ENCODE measurements around the gene LARGE1.
A peak's percentile ranks its signal among the peaks of the same experiment; 100 is the strongest.

Gene LARGE1

DNA sequence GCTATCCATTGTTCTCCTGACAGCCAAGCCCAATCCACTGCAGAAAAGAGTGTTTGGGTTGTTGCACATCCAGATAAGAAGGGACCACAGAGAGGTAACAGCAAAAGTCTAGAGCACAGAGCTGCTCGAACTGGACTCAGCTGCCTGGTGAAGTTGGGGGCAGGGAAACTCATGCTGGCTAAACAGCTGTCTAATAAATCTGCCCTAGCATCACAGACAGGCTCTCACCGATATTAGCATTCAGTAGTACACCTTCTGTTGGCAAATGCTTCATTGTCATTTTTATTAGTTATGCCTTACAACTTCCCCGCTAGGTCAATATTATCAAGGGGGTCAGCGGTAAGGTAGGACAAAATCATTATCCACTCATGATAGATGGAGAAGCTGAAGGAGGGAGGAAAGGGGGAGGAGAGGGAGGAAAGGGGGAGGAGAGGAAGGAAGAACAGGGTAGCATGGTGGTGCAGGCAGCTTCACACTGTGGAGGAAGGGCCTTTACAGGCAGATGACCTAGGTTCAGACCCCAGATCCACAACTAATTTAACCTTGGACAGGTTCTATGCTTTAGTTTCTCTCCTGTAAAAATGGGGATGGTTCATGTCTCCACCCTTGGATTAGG, 102.7 kb downstream of the LARGE1 start:
- DNase-seq = no peak

GRCh38 chr22:33812360-33812977, 107.8 kb downstream of the LARGE1 start:
- DNase-seq = no peak

- DNase-seq = peak; percentile 23
Measured at GRCh38 chr22:33811686-33812085, 108.6 kb downstream of the LARGE1 start.

DNA sequence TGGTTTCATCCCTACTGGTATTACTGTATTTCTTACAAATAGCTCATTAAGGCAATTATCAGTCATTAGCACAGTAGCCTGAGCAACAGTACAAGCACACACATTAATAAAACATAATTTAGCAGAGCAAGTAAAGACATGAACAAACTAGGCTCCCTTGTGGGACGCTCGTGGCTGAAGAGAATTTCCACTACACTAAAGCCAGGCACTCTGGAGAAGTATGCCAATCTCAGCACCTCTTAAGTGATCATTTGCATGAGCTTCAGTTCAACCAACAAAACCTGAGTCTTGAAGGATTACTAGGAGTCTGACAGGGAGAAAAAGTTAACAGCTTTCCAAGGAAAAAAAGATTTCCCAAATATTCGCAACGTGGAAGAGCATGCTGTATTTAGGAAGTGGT, 109.1 kb downstream of the LARGE1 start:
- DNase-seq = no peak

GRCh38 chr22:33807470-33807869, 112.8 kb downstream of the LARGE1 start:
- DNase-seq = peak; percentile 54

GRCh38 chr22:33806191-33806590, 114.1 kb downstream of the LARGE1 start:
- no peak for DNase-seq

DNA sequence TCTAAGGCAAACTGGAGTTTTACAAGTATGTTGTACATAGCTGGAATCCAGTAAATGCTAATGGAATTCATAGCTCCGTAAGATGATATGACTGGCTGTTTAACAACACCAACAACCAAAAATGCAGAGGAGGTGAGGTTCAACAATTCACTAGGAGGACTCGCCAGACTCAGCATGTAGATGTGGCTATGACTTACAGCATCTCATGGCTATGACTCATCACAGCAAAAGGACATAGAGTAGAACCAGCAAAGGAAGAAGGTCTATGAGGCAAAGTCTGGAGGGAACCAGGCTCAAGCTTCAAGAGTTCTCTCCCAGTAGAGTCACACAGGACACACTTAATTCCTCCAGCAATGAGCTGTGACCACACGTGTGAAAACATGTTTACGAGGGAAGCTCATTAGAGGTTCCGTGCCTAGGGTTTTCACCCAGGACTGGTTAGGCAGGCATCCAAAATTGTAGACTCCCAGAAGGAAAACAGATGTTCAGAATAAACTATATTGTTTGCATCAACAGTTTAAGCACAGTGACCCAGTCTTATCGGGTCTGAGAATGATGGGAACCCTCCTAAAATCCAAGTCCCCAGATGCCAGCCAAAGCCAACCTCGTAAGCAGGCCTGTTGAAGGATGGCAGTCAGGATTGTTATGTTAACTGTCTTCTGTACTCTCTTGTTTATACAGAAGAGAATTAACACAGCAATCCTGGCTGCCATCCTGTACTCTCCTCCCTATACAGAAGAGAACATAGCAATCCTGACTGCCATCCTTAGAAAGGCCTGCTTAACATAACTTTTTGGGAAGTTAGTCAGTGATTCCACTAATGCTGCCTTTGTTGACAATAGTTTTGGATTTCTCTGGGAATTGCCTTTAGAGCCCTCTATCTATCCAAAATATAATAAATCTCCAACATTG, 116.6 kb downstream of the LARGE1 start:
- DNase-seq = peak; percentile 93

GRCh38 chr22:33798401-33798800, 121.9 kb downstream of the LARGE1 start:
- no peak for DNase-seq

GRCh38 chr22:33796494-33796893, 123.8 kb downstream of the LARGE1 start:
- no peak for DNase-seq

DNA sequence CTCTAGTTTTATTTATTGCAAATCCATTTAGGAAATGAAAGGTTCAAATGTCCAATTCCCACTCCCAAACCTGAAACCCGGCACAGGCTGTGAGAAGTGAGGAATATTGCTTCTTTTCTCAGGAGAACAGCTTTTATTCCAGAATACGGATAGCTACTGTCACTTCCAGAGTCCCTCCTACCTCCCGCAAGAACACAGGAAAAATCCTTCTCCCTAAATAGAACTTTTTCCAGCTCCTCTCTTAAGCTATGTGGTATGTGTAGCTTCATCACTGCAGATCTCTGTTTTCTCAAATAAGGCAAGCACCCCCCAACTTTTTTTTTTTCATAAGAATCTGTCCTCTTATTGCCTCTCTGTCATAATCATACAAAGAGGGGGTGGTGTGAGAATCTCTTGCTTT, 126.8 kb downstream of the LARGE1 start:
- no peak for DNase-seq

DNA sequence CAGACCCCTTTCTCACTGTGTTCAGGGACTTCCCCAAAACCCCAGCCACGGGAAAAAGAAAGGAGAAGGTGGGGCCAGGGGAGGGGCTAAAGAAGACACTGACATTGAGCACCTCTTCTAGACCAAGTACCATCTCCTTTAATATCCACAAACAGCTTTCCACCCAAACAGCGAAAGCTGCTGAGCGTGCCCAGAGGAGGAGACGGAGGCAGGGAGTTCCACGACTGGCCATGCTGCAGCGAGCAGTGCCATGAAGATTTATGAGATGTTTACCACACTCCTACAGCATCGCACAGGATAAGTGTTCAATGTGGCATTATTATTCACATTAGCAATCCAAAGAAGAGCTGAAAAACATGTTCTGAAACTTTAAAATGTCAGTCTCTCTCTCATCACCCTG, 127.4 kb downstream of the LARGE1 start:
- DNase-seq = no peak

DNA sequence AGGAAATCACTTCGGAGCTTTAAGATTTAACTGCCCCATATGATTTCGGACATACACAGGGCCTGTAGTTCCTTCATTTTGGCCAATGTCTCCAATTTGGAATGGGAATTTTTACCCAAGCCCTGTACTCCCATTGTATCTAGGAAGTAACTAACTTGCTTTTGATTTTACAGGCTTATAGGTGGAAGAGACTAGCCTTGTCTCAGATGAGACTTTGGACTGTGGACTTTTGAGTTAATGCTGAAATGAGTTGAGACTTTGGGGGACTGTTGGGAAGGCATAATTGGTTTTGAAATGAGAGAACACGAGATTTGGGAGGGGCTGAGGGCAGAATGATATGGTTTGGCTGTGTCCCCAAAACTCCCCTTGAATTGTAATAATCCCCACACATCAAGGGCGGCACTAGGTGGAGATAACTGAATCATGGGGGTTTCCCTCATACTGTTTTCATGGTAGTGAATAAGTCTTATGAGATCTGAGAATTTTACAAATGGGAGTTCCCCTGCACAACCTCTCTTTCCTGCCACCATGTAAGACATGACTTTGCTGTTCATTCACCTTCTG, 130.5 kb downstream of the LARGE1 start:
- DNase-seq = no peak

- no peak for DNase-seq
Measured at GRCh38 chr22:33788927-33789326, 131.3 kb downstream of the LARGE1 start.

DNA sequence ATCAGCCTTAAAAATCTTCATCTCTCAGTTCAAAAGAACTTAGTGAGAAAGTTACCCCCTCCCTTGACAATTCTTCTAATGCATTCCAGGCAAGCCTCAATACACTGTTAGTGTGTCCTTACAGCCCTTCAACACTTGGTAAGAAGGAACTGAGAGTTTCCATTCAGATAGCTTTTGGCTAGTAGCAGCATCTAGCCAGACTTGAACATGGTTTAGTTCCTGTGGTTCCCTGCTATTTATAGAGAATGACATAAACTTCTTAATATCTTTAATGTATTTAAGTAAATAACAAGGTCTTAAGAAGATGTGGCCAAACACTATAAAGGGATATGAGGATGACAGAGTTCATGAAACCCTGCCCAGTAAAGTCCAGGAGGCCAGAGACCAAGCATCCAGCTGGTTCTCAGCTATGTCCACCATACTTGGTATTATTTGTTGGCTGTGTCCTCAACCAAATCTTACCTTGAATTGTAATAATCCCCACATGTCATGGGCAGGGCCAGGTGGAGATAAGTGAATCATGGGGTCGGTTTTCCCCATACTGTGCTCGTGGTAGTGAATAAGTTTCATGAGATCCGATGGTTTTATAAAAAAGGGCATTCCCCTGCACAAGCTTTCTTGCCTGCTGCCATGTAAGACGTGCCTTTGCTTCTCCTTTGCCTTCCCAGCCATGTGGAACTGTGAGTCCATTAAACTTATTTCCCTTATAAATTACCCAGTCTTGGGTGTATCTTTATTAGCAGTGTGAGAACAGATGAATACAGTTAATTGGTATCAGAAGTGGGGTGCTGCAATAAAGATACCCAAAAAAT, 132.4 kb downstream of the LARGE1 start:
- DNase-seq = peak; percentile 8

DNA sequence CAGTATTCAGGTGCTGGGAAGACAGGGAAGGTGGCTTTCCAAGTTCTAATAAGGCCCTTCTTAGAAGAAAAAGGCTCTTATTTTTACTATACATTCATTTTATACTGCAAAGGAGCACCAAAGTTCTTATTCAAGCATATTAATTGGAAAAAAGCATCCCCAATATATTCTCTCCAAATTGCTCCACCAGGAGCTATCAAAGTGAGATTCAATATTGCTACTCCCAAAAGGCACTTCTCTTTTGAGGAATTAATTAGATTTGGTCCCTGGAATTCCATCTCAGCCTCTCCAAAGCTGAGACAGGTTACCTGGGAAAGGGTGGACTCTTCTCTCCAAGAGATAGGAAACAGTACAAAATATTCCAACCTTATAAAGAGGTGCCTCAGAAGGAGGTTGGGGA, 134.1 kb downstream of the LARGE1 start:
- no peak for DNase-seq

DNA sequence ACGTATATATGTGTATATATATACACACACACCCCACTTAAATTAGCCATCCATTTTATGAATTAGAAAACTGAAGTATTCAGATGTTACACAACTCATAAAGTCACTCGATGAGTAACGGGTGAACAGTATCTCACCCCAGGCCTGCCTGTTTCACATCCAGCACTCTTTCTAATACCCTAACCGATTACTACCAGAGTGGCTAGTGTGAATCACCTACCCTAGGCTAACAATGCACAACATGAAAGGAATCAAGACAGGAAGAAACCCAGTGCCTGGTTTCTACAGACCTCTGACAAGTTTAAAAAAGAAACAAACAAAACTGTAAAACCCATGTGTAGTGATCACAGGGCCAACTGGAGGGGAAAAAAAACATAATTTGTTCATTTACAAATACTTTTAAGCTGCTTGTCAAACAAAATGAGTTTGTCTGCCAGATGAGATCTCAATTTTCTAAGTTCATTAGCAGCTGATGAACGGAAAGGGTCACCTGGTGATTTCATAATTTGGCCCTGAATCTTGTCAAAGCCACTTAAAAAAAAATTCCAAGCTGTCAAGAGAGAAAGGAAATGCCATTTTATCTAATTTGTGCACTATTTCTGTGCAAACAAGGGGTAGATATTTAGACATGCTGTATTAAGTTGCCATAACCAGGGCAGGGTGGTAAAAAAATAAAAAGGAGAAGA, 134.8 kb downstream of the LARGE1 start:
- DNase-seq = peak; percentile 37

DNA sequence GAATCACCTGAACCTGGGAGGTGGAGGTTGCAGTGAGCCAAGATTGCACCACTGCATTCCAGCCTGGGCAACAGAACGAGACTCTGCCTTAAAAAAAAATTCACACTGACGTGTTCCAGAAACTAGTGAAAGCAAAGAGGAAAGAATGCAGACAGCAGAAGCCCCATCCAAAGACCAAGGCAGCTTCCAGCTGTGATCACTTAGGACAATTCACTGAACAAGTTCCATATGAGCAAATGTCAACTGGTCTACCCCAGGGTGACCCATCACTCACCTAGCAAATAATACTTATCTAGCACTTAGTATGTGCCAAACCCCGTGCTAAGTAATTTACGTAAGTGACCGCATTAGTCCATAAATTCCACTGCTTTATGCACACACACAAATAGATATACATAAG, 138.9 kb downstream of the LARGE1 start:
- peak; percentile 43 for DNase-seq

DNA sequence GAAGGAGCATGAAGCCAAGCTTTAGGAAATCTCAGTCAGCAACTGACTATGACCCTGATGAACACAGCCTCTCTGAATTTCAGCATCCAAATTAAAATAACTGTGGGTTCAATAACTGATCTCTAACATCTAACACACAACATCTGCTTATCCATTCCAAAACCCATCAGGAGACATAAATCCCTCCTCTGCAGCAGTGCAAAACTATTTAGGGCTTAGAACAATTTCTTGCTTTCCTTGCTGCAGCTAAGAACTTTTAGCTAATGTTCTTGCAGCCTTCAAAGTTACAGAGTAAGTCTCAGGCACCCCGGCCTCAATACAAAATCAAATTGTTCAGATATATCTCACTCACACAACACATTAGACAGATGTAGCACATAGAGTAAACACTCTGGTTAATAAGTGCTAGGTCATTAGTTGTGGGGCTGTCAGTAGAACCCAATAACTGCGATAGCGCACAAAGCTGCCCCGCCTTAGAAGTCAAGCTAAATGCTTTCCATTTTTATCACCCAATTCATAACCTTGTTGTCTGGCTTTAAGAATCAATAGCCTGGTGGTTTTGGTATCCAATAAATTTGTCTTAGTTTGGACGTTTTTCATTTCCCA, 139.6 kb downstream of the LARGE1 start:
- DNase-seq = no peak

DNA sequence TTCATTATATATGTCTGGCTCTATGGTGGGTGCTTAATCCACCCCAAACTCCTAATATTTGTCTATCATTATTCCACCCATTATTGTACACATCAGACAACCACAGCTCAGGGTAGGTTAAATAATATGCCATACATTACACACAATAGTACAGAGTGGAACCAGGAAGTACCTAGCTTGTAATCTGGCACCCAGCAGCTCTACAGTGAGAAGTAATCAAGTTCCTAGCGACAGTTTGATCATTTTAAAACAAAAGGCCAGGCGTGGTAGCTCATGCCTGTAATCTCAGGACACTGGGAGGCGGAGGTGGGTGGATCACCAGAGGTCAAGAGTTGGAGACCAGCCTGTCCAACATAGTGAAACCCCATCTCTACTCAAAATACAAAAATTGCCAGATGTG, 141.0 kb downstream of the LARGE1 start:
- DNase-seq = no peak

DNA sequence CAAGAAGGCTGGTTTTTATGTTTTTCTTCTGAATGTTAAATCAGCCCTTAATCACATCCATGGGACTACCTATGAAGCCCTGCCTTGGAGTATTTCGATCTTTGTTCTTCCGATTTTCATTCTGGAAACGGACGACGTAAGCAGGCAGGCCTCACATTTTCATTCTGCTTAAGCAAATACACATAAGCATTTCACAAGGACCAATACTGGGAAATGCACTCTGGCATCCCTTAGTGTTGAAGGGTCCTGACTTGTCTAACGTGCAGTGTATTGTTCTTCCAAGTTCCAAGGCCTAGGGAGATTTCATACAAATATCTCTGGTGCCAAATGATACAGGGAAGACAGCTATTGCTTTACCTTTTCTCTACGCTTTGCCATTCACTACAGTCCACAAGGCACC, 143.8 kb downstream of the LARGE1 start:
- DNase-seq = no peak

GRCh38 chr22:33774781-33775180, 145.5 kb downstream of the LARGE1 start:
- DNase-seq = no peak

Measured in fibroblast of skin of scalp (primary cell).